Astrocyte (in vitro differentiated cells and primary cell): ENCODE results near the gene ESF1.

Source experiments
- EZH2 ChIP-seq: IDR thresholded peaks from 2 replicates; pipeline ENCODE4 v1.6.1; 2012; ENCODE audit warnings: mild to moderate bottlenecking, low read length, inconsistent platforms; ENCODE audit not compliant: insufficient read depth
- TF ChIP-seq, protein P1 (sequence below): IDR thresholded peaks from 2 replicates; pipeline ENCODE4 v1.5.1; 2011; ENCODE audit warnings: low read depth, mild to moderate bottlenecking, inconsistent platforms, low read length, moderate library complexity; ENCODE audit not compliant: insufficient read depth

DNA sequence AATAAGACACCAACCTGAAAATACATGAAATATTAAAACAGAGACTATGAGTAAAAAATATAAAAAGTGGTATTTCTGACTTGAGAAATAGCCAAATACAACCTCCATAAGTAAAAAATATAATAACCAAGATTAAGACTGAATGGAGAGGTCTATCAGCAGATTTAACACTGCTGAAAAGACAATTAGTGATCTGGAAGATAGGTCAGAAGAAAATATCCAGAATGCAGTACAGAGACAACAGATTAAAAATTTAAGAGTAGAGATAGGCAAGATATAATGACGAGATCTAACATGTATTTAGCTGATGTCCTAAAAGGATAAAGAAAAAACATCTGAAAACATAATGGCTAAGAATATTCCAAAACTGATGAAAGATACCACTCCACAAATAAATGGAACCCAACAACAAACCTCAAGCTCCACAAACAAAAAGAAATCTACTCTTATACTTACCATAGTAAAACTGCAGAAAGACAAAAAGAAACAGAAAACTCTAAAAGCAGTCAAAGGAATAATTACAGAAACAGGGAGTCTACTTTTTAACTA, 18.8 kb downstream of the ESF1 start:
- TF ChIP-seq, protein P1, sequence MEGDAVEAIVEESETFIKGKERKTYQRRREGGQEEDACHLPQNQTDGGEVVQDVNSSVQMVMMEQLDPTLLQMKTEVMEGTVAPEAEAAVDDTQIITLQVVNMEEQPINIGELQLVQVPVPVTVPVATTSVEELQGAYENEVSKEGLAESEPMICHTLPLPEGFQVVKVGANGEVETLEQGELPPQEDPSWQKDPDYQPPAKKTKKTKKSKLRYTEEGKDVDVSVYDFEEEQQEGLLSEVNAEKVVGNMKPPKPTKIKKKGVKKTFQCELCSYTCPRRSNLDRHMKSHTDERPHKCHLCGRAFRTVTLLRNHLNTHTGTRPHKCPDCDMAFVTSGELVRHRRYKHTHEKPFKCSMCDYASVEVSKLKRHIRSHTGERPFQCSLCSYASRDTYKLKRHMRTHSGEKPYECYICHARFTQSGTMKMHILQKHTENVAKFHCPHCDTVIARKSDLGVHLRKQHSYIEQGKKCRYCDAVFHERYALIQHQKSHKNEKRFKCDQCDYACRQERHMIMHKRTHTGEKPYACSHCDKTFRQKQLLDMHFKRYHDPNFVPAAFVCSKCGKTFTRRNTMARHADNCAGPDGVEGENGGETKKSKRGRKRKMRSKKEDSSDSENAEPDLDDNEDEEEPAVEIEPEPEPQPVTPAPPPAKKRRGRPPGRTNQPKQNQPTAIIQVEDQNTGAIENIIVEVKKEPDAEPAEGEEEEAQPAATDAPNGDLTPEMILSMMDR = no peak
- no peak for TF ChIP-seq EZH2
